ENCODE results near the gene TFF1.

TFF1 gene

DNA sequence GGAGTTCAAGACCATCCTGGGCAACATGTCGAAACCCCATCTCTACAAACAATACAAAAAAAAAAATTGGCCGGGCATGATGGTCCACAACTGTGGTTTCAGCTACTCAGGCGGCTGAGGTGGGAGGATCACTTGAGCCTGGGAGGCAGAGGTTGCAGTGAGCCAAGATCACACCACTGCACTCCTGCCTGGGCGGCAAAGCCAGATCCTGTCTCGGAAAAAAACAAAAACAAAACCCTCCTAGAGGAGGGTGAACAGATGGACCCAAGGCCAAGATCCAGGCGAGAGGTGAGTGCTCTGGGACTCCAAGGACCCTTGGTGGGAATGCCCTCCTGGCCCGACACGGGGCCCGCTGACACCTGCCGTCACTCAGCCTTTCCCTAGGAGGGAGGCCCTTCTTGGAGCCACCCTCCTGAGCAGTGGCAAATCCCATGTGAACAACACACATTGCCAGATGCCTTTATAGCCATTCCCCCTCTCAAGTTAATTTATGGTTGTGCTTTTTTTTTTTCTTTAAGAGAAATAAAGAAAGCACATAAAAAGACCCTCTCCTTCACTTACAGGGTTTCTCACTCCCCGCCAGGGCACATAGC, 15.9 kb downstream of the TFF1 start:
- DNase-seq (ENCODE audit: low read depth in 1 of 2, low spot score in 1 of 2), result no peak
- Histone ChIP-seq H3K27ac (replicated peaks) (no peak overlapping the region), H3K27me3 (ENCODE audit: insufficient read depth, poor library complexity, severe bottlenecking) (no peaks in the 10 kb centered on the region), H3K4me3 (replicated peaks; ENCODE audit: insufficient read depth, low read length) (no peak overlapping the region)
- TF ChIP-seq SPI1 (IDR thresholded peaks at IDR 0.05; ENCODE audit: borderline replicate concordance, low read depth) (no peak), GABPA (IDR thresholded peaks at IDR 0.05; ENCODE audit: low read depth) (no peak), POLR2AphosphoS5 (IDR thresholded peaks at IDR 0.05; ENCODE audit: low read depth) (no peak)
- TF ChIP-seq, protein P1, sequence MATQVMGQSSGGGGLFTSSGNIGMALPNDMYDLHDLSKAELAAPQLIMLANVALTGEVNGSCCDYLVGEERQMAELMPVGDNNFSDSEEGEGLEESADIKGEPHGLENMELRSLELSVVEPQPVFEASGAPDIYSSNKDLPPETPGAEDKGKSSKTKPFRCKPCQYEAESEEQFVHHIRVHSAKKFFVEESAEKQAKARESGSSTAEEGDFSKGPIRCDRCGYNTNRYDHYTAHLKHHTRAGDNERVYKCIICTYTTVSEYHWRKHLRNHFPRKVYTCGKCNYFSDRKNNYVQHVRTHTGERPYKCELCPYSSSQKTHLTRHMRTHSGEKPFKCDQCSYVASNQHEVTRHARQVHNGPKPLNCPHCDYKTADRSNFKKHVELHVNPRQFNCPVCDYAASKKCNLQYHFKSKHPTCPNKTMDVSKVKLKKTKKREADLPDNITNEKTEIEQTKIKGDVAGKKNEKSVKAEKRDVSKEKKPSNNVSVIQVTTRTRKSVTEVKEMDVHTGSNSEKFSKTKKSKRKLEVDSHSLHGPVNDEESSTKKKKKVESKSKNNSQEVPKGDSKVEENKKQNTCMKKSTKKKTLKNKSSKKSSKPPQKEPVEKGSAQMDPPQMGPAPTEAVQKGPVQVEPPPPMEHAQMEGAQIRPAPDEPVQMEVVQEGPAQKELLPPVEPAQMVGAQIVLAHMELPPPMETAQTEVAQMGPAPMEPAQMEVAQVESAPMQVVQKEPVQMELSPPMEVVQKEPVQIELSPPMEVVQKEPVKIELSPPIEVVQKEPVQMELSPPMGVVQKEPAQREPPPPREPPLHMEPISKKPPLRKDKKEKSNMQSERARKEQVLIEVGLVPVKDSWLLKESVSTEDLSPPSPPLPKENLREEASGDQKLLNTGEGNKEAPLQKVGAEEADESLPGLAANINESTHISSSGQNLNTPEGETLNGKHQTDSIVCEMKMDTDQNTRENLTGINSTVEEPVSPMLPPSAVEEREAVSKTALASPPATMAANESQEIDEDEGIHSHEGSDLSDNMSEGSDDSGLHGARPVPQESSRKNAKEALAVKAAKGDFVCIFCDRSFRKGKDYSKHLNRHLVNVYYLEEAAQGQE (IDR thresholded peaks at IDR 0.05; ENCODE audit: insufficient replicate concordance, low read depth), result no peak
- TF ChIP-seq, protein P2, sequence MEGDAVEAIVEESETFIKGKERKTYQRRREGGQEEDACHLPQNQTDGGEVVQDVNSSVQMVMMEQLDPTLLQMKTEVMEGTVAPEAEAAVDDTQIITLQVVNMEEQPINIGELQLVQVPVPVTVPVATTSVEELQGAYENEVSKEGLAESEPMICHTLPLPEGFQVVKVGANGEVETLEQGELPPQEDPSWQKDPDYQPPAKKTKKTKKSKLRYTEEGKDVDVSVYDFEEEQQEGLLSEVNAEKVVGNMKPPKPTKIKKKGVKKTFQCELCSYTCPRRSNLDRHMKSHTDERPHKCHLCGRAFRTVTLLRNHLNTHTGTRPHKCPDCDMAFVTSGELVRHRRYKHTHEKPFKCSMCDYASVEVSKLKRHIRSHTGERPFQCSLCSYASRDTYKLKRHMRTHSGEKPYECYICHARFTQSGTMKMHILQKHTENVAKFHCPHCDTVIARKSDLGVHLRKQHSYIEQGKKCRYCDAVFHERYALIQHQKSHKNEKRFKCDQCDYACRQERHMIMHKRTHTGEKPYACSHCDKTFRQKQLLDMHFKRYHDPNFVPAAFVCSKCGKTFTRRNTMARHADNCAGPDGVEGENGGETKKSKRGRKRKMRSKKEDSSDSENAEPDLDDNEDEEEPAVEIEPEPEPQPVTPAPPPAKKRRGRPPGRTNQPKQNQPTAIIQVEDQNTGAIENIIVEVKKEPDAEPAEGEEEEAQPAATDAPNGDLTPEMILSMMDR (IDR thresholded peaks at IDR 0.05; ENCODE audit: insufficient read depth, low read length), result no peak

DNA sequence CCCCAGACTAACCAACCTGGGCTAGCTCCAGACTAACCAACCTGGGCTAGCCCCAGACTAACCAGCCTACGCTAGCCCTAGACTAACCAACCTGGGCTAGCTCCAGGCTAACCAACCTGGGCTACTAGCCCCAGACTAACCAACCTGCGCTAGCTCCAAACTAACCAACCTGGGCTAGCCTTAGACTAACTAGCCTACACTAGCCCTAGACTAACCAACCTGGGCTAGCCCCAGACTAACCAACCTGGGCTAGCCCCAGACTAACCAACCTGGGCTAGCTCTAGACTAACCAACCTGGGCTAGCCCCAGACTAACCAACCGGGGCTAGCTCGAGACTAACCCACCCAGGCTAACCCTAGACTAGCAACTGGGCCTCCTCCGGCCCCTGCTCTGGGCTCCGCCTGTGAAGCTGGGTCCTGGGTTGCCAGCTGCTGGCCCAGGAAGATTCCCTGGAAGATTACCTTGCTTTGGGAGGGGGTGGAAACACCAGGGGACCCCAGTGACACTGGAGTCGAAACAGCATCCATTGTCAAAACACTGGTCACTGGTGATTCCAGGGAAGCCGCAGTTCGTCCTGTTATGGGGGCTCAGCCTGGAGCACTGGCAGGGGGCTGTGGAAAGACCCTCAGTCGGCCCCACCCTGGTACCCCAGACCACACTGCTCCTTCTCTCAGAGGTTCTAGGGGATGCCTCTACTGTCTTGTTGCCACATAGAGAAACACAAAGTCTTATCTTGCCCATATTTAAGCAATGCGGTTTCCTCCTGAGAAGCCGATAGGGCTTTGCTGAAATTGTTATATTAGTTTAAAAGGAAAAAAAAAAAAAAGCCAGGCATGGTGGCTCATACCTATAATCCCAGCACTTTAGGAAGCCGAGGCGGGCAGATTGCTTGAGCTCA, 16.7 kb downstream of the TFF1 start:
- Histone ChIP-seq H3K27me3 (ENCODE audit: insufficient read depth, poor library complexity, severe bottlenecking) (no peaks in the 10 kb centered on the region), H3K4me3 (replicated peaks; ENCODE audit: insufficient read depth, low read length) (no peak overlapping the region), H3K27ac (replicated peaks) (no peak overlapping the region)
- DNase-seq (ENCODE audit: low read depth in 1 of 2, low spot score in 1 of 2), result no peak
- no peak for TF ChIP-seq GABPA (IDR thresholded peaks at IDR 0.05; ENCODE audit: low read depth)
- TF ChIP-seq SPI1 (IDR thresholded peaks at IDR 0.05; ENCODE audit: borderline replicate concordance, low read depth), result no peak
- TF ChIP-seq, protein P2 (IDR thresholded peaks at IDR 0.05; ENCODE audit: insufficient read depth, low read length), result no peak
- no peak for TF ChIP-seq POLR2AphosphoS5 (IDR thresholded peaks at IDR 0.05; ENCODE audit: low read depth)
- TF ChIP-seq, protein P1 (IDR thresholded peaks at IDR 0.05; ENCODE audit: insufficient replicate concordance, low read depth), result no peak

DNA sequence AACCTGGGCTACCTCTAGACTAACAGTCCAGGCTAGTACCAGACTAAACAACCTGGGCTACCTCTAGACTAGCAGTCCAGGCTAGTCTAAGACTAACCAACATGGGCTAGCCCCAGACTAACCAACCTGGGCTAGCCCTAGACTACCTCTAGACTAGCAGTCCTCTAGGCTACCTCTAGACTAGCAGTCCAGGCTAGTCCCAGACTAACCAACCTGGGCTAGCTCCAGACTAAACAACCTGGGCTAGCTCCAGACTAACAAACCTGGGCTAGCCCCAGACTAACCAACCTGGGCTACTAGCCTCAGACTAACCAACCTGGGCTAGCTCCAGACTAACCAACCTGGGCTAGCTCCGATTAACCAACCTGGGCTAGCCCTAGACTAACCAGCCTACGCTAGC, 17.6 kb downstream of the TFF1 start:
- DNase-seq (ENCODE audit: low read depth in 1 of 2, low spot score in 1 of 2), result no peak
- H3K4me3 ChIP-seq (replicated peaks; ENCODE audit: insufficient read depth, low read length), result no peak overlapping the region
- TF ChIP-seq, protein P2 (IDR thresholded peaks at IDR 0.05; ENCODE audit: insufficient read depth, low read length), result no peak
- TF ChIP-seq POLR2AphosphoS5 (IDR thresholded peaks at IDR 0.05; ENCODE audit: low read depth), result no peak
- no peak for TF ChIP-seq GABPA (IDR thresholded peaks at IDR 0.05; ENCODE audit: low read depth)
- TF ChIP-seq, protein P1 (IDR thresholded peaks at IDR 0.05; ENCODE audit: insufficient replicate concordance, low read depth), result no peak
- TF ChIP-seq SPI1 (IDR thresholded peaks at IDR 0.05; ENCODE audit: borderline replicate concordance, low read depth), result no peak

More for the DNA sequence above, 17.6 kb downstream of the TFF1 start:
- no peaks in the 10 kb centered on the region for H3K27me3 ChIP-seq (ENCODE audit: insufficient read depth, poor library complexity, severe bottlenecking)
- H3K27ac ChIP-seq (replicated peaks), result no peak overlapping the region

Measured in HL-60 (cell line).